GM19397 (cell line): ENCODE measurements around the gene NCBP3.
A peak's percentile ranks its signal among the peaks of the same experiment; 100 is the strongest.

Experiments
- ATAC-seq: cut with Tn5 transposase; IDR thresholded peaks from one replicate; pipeline ENCODE4 v1.9.1; 2021; ENCODE audit warnings: mild to moderate bottlenecking, moderate library complexity; ENCODE audit not compliant: unreplicated experiment

NCBP3 gene

GRCh38 chr17:3813171-3813570, 32.9 kb downstream of the NCBP3 start:
- no peak for ATAC-seq

- ATAC-seq, result no peak
Observed at GRCh38 chr17:3812771-3813170, 33.3 kb downstream of the NCBP3 start.

- no peak for ATAC-seq
Observed at GRCh38 chr17:3812284-3812683, 33.8 kb downstream of the NCBP3 start.

DNA sequence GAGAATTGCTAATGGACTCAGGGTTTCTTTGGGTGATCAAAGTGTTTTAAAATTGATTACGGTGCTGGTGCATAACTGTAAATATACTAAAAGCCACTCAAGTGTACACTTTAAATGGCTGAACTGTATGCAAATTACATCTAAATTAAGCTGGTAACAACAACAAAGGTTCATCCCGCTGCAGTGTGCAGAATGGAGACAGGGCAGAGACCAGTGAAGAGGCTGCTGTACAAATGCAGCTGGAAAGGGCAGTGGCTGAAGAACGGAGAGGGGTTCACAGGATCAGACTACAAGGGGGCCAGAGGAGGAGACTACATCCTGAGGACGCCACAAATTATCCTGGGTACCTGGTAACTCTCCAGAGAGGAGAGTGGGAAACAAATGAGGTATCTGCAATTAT, 36.0 kb downstream of the NCBP3 start:
- ATAC-seq, result no peak

- ATAC-seq, result no peak
Observed at GRCh38 chr17:3809135-3809534, 36.9 kb downstream of the NCBP3 start.

DNA sequence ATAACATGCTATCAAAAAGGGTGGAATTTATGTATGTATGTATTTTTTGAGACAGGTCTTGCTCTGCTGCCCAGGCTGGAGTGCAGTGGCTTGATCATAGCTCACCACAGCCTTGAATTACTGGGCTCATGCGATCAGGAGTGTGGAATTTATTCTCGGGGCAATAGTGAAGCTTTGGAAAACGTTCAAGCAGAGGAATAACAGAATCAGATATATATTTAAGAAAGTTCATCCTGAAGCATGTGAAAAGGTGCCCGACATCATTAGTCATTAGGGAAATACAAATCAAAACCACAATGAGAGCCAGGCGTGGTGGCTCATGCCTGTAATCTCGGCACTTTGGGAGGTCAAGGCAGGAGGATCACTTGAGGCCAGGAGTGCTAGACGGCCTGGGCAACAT, 37.3 kb downstream of the NCBP3 start:
- no peak for ATAC-seq

DNA sequence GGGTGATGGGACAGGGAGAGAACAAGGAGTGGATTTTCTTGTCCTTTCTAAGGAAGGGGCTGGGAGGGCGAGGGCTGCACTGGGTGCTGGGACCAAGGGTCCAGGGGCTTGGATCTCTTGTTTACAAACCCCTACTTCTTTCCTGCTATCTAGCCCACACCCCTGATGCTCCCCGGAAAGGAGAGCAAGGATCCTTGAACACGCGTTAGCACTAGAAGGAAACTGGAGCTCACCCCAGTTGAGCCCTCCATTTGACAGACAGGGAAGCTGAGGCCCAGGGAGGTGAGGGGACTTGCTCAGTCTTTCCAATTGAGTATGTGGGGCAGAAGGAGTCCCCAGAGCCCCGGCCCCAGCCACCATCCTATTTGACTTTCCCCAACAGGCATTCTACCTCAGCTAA, 40.5 kb downstream of the NCBP3 start:
- ATAC-seq, result no peak

- peak; percentile 46 for ATAC-seq
Observed at GRCh38 chr17:3804503-3804931, 41.5 kb downstream of the NCBP3 start.

- no peak for ATAC-seq
Observed at GRCh38 chr17:3803308-3803640, 42.8 kb downstream of the NCBP3 start.

DNA sequence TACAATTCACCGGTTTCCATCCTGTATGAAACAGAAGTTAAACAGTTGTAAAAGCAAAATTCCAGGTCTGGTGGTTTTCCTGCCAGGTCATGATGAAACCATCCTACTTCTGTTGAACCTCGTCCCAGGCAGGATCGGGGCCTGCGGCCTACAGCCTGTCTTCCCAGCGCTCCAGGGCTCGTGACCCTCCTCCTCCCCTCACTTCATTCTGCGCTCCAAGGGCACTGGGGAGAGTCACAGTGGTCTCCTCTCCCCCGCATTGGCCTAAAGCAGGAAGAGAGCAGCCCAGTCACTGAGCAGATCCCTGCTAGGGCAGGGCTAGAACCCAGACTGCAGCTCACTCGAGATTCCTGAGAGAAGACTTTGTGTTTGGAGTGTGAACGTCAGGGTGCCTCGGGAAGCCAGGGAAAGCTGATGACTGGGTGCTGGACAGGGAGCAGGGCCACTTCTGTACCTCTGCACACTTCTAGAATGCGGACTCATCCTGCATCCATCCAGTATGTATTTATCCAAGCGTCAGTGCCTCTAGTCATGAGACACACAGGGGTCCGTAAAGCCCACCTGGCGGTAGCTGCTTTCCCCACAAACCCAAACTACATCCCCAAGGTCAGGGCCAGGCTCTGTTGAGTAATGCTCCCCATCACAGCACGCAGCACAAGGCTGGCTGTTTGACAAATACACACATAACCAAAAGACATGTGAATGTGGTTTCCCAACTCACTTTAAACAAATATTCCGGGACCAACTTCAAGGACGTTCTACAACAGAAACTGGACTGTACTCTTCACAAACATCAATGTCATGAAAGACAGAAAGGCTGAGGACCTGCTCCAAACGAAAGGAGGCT, 43.4 kb downstream of the NCBP3 start:
- no peak for ATAC-seq

GRCh38 chr17:3801792-3802191, 44.3 kb downstream of the NCBP3 start:
- ATAC-seq, result no peak

DNA sequence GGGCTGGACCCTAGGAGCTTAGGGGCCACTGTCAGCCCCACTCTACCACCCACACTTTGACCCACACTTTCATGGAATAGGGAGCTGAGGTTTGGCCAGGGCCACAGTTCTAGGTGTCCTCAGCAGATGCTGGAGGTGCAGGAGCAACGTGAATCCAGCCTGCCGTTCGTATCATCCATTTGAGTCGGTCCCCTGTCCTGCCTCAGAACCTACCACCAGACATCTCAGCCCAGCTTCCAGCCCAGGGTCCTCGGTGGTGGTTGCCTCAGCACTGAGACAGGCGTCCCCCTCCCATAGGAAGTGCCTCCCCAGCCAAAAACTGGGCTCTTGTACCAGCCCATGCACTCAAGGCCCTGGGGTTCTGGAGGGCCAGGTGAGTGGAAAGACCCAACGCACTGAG, 44.7 kb downstream of the NCBP3 start:
- no peak for ATAC-seq

DNA sequence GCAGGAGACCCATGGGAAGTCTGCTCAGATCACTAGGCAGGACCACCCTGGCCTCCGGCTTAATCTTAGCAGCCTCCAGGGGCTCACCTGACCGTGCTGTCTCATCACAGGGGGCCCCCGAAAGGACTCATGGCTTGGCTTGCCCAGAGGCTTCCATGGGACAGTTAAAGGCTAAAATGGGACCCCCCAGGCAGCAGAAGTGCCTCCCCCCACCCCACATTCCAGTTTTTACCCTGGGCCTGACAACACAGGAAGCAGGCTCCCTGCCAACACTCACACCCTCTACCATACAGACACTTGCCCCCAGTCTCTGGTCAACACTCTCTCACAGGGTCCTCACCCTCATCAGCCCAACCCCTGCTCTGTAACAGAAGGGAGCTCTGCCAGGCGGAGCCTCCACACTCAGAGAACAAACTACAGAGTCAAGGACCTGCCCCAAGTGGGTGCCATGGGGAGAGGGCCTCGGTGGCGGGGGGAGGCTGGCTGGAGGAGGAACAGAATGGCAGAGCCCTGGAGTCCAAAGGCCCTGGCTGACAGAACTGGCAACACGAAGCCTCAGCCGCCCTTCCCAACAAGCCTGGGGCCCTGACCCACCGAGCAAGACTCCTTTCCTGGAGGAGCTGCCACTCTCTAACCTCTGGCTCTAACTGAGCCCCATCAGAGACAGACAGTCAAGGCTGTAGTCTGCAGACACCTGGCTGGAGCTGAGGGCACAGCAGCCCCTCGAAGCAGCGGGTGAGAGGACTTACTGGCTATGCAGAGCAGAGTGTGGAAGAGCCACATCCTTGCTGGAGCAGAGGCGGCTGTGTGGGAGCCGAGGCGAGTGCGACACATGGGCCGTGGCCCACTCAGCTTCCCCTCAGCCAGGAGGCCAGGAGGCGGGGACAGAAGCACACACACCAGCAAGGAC, 45.4 kb downstream of the NCBP3 start, which contains the start of gene ITGAE:
TSS of gene ITGAE (minus strand) at position 827 of the 910 bp plus-strand sequence. CDS start at position 783, 44 bp downstream.
- no peak for ATAC-seq

DNA sequence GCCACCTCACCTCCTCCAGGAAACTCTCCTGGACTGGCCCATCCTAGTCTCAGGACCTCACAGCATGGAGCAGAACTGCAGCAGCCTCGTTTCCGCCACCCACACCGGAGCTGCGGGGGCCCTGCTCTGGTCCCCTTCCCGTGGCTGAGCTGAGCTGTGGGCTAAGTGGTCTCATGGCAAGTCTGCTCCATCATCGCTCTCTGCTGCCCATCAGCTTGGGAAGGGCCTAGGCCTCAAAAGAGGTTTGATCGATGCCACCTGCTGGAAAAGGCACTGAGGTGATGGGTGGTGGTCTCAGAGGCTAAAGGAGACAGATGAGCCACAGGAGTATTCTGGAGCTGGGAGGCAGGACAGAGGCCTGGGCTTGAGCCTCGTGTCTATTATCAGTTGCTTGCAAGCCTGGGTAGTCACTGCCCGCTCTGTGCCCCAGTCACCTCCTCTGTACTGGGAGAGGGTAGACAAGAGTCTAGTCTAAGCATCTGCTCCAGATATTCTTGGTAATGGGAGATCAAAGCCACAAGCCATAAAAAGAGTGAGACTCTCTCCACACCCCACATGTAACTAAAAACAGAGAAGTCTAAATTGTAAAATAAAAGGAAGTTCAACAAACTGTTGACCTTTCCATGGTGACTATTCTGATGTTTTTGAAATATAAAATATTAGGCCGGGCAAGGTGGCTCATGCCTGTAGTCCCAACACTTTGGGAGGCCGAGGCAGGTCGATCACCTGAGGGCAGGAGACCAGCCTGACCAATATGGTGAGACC, 46.7 kb downstream of the NCBP3 start:
- no peak for ATAC-seq

- no peak for ATAC-seq
Observed at GRCh38 chr17:3798273-3799180, 47.5 kb downstream of the NCBP3 start.

DNA sequence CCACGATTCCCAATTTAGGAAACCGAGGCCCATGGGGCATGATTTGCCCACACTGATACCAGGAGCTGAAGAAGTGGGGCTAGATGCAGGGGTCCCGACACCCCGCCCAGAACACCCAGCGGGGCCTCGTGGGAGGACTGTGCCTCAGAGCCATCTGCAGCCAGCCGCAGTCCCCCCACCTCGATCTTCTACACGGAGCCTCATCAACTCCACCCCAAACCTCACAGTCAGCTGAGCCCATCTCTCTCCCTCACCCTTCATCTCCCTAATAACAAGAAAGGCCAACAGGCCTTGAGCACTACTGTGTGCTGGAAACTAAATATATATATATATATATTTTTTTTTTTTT, 49.2 kb downstream of the NCBP3 start:
- peak; percentile 21 for ATAC-seq

GRCh38 chr17:3796110-3796821, 49.8 kb downstream of the NCBP3 start:
- ATAC-seq, result peak; percentile 59

DNA sequence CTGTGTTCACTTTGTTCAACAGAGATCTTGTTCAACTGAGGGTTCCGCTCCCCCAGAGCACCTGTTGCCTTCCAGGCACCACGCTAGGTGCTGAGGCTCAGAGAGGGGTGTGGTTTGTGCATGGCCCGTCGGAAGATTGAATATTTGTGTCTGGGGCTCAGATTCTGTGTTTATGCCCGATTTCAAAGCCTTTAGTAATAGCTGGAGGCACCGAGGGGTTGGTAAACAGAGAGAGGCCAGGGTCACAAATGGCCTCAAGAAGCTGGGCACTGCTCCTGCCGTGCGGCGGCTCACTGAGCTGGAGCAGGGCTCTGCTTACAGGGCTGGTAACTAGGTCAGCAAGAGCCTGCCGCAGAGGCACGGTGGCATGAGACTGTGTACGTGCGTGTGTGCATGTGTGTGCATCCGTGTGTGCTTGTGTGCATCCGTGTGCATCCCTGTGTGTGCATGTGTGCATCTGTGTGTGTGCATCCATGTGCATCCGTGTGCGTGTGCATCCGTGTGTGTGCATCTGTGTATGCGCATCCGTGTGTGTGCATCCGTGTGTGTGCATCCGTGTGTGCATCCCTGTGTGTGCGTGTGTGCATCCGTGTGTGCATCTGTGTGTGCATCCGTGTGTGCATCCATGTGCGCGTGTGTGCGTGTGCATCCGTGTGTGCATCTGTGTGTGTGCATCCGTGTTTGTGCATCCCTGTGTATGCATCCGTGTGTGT, 50.5 kb downstream of the NCBP3 start:
- ATAC-seq, result no peak
